ENCODE results near the gene C1RL. TPM values are rescaled to one million over a fixed set of nuclear protein-coding genes. Genes with fewer than 3 reads are reported as not detected.

C1RL gene
- total RNA-seq, 1 experiment from 2014 or later = 2.4 TPM

GRCh38 chr12:7081037-7081436 lies 28.0 kb downstream of the C1RL start:
- ChIA-PET POLR2A (ENCODE audit: low non-redundant PET) (no interaction called here), CTCF (interaction anchor here (0.6 kb wide), 1 partner anchor 523 kb away, joined by 4 read pairs; no protein-coding TSS in a partner anchor)
- no peak overlapping the region for H3K27ac ChIP-seq (ENCODE audit: low read depth, low read length, poor library complexity, severe bottlenecking)
- no peaks in the 10 kb centered on the region for H3K27me3 ChIP-seq (replicated peaks; ENCODE audit: insufficient read depth, low read depth, low read length, poor library complexity)
- no peaks in the 10 kb centered on the region for H3K4me1 ChIP-seq (ENCODE audit: insufficient read depth, low read length, poor library complexity, severe bottlenecking)
- DNase-seq (ENCODE audit: low spot score) = no peak
- no peak overlapping the region for H3K4me3 ChIP-seq (ENCODE audit: low read depth, low read length, poor library complexity, severe bottlenecking)
- no TSS peak for BruUV-seq (replicated peaks)
- H3K36me3 ChIP-seq (ENCODE audit: insufficient read depth, low read length, poor library complexity, severe bottlenecking) = no peaks in the 10 kb centered on the region
- intact Hi-C loops (cut with micrococcal nuclease; ENCODE audit: unreplicated experiment) = no loop called here
- TF ChIP-seq CTCF (conservative IDR thresholded peaks at IDR 0.05; ENCODE audit: low read depth, low read length) (no peak), EZH2 (IDR thresholded peaks at IDR 0.05; ENCODE audit: borderline replicate concordance, low read depth, low read length, poor library complexity, severe bottlenecking) (no peak)
- no peaks in the 10 kb centered on the region for H3K9me3 ChIP-seq (ENCODE audit: low read depth, low read length, poor library complexity, severe bottlenecking)

- Histone ChIP-seq H3K4me3 (ENCODE audit: low read depth, low read length, poor library complexity, severe bottlenecking) (no peak overlapping the region), H3K27ac (ENCODE audit: low read depth, low read length, poor library complexity, severe bottlenecking) (no peak overlapping the region), H3K36me3 (ENCODE audit: insufficient read depth, low read length, poor library complexity, severe bottlenecking) (no peaks in the 10 kb centered on the region), H3K4me1 (ENCODE audit: insufficient read depth, low read length, poor library complexity, severe bottlenecking) (no peaks in the 10 kb centered on the region), H3K27me3 (replicated peaks; ENCODE audit: insufficient read depth, low read depth, low read length, poor library complexity) (no peaks in the 10 kb centered on the region), H3K9me3 (ENCODE audit: low read depth, low read length, poor library complexity, severe bottlenecking) (no peaks in the 10 kb centered on the region)
- no peak for DNase-seq (ENCODE audit: low spot score)
- POLR2A ChIA-PET (ENCODE audit: low non-redundant PET) = no interaction called here
- TF ChIP-seq EZH2 (IDR thresholded peaks at IDR 0.05; ENCODE audit: borderline replicate concordance, low read depth, low read length, poor library complexity, severe bottlenecking) = no peak
- no peak for TF ChIP-seq CTCF (conservative IDR thresholded peaks at IDR 0.05; ENCODE audit: low read depth, low read length)
- CTCF ChIA-PET = no interaction called here
- no TSS peak for BruUV-seq (replicated peaks)
- intact Hi-C loops (cut with micrococcal nuclease; ENCODE audit: unreplicated experiment) = no loop called here
Observed at GRCh38 chr12:7079826-7080125, 29.2 kb downstream of the C1RL start.

GRCh38 chr12:7078163-7078562 lies 30.9 kb downstream of the C1RL start:
- POLR2A ChIA-PET (ENCODE audit: low non-redundant PET) = no interaction called here
- TF ChIP-seq CTCF (conservative IDR thresholded peaks at IDR 0.05; ENCODE audit: low read depth, low read length) (peak; percentile 20; the same call in 1 of the 2 replicates), EZH2 (IDR thresholded peaks at IDR 0.05; ENCODE audit: borderline replicate concordance, low read depth, low read length, poor library complexity, severe bottlenecking) (no peak)
- no peaks in the 10 kb centered on the region for H3K27me3 ChIP-seq (replicated peaks; ENCODE audit: insufficient read depth, low read depth, low read length, poor library complexity)
- no peaks in the 10 kb centered on the region for H3K36me3 ChIP-seq (ENCODE audit: insufficient read depth, low read length, poor library complexity, severe bottlenecking)
- CTCF ChIA-PET = no interaction called here
- DNase-seq (ENCODE audit: low spot score) = no peak
- BruUV-seq (replicated peaks) = no TSS peak
- intact Hi-C loops (cut with micrococcal nuclease; ENCODE audit: unreplicated experiment) = no loop called here
- no peaks in the 10 kb centered on the region for H3K9me3 ChIP-seq (ENCODE audit: low read depth, low read length, poor library complexity, severe bottlenecking)
- no peak overlapping the region for H3K27ac ChIP-seq (ENCODE audit: low read depth, low read length, poor library complexity, severe bottlenecking)
- no peaks in the 10 kb centered on the region for H3K4me1 ChIP-seq (ENCODE audit: insufficient read depth, low read length, poor library complexity, severe bottlenecking)
- H3K4me3 ChIP-seq (ENCODE audit: low read depth, low read length, poor library complexity, severe bottlenecking) = no peak overlapping the region

Measured in A673 (cell line).